ENCODE data around the gene ACD. TPM values are rescaled to one million over a fixed set of nuclear protein-coding genes. Genes with fewer than 3 reads are reported as not detected.

Gene ACD
- total RNA-seq, 2 donors from 2014 or later: 11.8 to 27.5 TPM

GRCh38 chr16:67647111-67647651 is 12.9 kb downstream of the ACD start:
- Histone ChIP-seq H3K4me1 (no peaks in the 10 kb centered on the region), H3K4me3 (no peak overlapping the region), H3K9ac (ENCODE audit: low read depth in 2 of 2, low read length in 2 of 2) (no peak overlapping the region), H3K9me3 (no peaks in the 10 kb centered on the region), H3K36me3 (no peaks in the 10 kb centered on the region), H3K27ac (no peak overlapping the region), H3K27me3 (peaks cover 49% of the 10 kb centered on the region)
- no peak for TF ChIP-seq CTCF (IDR thresholded peaks at IDR 0.05)
- intact Hi-C loops (cut with DNase I): loop anchor here (5.0 kb wide), 1 partner anchor 75 kb away; no protein-coding TSS in a partner anchor
- no peak for DNase-seq

- Histone ChIP-seq H3K9me3 (no peaks in the 10 kb centered on the region), H3K9ac (ENCODE audit: low read depth in 2 of 2, low read length in 2 of 2) (peak overlapping the region; percentile 26 to 72), H3K4me3 (peak overlapping the region; percentile 40), H3K27ac (no peak overlapping the region), H3K36me3 (no peaks in the 10 kb centered on the region), H3K4me1 (no peaks in the 10 kb centered on the region), H3K27me3 (peaks cover 40% of the 10 kb centered on the region)
- no peak for TF ChIP-seq CTCF (IDR thresholded peaks at IDR 0.05)
- no peak for DNase-seq
- intact Hi-C loops (cut with DNase I): loop anchor here (5.0 kb wide), 1 partner anchor 73 kb away; no protein-coding TSS in a partner anchor
Measured at GRCh38 chr16:67645397-67646121, 14.5 kb downstream of the ACD start.

DNA sequence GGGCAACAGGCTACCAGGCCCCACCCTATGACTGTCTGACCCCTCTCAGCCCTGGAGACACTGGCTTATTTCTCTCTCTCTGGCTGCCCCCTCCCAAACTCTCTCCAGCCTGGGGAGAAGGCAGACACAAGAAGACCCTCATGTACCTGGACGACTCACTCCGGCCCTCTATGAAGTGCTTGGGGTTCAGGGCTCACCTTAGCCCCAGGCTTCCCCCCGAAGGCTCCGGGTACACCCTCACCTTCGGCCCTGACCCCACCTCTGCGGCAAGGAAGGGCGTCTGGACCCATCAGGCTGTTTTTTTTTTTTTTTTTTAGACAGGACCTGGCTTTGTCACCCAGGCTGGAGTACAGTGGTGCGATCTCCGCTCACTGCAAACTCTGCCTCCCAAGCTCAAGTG is 16.0 kb downstream of the ACD start:
- Histone ChIP-seq H3K9ac (ENCODE audit: low read depth in 2 of 2, low read length in 2 of 2) (no peak overlapping the region), H3K36me3 (no peaks in the 10 kb centered on the region), H3K9me3 (no peaks in the 10 kb centered on the region), H3K4me3 (no peak overlapping the region), H3K27ac (no peak overlapping the region), H3K4me1 (no peaks in the 10 kb centered on the region), H3K27me3 (peaks cover 30% of the 10 kb centered on the region)
- intact Hi-C loops (cut with DNase I): no loop called here
- DNase-seq: no peak
- TF ChIP-seq CTCF (IDR thresholded peaks at IDR 0.05): no peak

DNA sequence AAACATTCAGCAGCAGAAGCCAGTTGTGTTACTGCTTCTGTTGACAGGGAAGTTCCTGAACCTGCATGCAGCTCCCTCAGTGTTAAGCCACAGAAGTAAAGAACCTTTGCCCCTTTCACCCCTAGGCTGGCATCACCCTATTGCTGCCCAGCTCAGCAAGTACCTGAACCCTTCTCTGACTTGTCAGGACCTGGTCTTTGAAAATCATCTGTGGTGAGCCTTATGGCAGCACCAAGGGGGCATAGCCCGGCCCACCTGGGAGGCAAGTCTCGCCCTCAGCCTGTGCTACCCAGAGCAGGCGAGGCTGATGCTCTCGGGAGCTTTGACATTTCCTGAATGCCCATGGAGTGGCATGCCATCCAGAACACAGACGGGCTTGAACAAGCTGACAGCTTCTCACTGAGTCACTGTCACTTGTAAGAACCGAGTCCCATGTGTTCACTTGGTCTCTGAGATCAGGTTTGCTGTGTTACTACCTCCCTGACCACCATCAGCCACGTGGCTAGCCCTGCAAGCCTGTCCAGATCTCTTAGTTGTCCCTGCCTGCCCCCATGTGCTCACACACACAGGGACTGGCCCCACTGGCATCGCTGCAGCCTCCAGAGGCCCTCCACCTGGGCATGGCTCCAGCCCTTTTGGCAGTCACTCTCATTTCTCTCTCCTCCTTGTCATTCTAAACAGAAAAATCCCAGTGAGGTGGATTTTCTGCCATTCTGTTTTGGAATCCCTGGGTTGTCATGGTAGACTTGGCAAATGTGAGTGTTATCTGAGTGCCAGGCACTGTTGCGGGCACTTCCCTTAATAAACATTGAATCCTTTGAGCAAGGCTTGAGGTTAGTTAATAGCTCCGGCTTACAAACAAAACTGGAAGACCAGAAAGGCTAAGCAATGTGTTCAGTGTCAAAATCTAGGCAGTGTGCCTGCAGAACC is 18.0 kb downstream of the ACD start:
- Histone ChIP-seq H3K27ac (no peak overlapping the region), H3K9me3 (no peaks in the 10 kb centered on the region)
- DNase-seq: no peak

More for the DNA sequence above, 18.0 kb downstream of the ACD start:
- Histone ChIP-seq H3K27me3 (peaks cover 14% of the 10 kb centered on the region), H3K36me3 (no peaks in the 10 kb centered on the region), H3K4me1 (no peaks in the 10 kb centered on the region), H3K4me3 (no peak overlapping the region), H3K9ac (ENCODE audit: low read depth in 2 of 2, low read length in 2 of 2) (no peak overlapping the region)
- intact Hi-C loops (cut with DNase I): no loop called here
- no peak for TF ChIP-seq CTCF (IDR thresholded peaks at IDR 0.05)

Data from colonic mucosa (tissue), 4 donors.